ENCODE measurements around the gene LY86. TPM values are rescaled to one million over a fixed set of nuclear protein-coding genes. Genes with fewer than 3 reads are reported as not detected.

Gene LY86
- total and polyA plus RNA-seq, 2 of the 13 experiments (the other 11 are each of a cell fraction or from before 2014, with no cell fraction given) = not detected

- TF ChIP-seq HMGXB4 (CRISPR knock-in tag; IDR thresholded peaks at IDR 0.05; ENCODE audit: borderline replicate concordance in 1 of 2, low read depth in 1 of 2) (no peak), ZNF770 (CRISPR knock-in tag; IDR thresholded peaks at IDR 0.05) (no peak), JUND (CRISPR knock-in tag; IDR thresholded peaks at IDR 0.05) (no peak), ADNP (CRISPR knock-in tag; IDR thresholded peaks at IDR 0.05) (no peak), STAT5B (CRISPR knock-in tag; IDR thresholded peaks at IDR 0.05) (no peak), ZBTB1 (CRISPR knock-in tag; IDR thresholded peaks at IDR 0.05; ENCODE audit: borderline replicate concordance) (no peak), ZNF883 (CRISPR knock-in tag; IDR thresholded peaks at IDR 0.05; ENCODE audit: not compliant biosample characterization) (no peak), MYC (CRISPR knock-in tag; IDR thresholded peaks at IDR 0.05; ENCODE audit: borderline replicate concordance) (no peak), MYNN (CRISPR knock-in tag; IDR thresholded peaks at IDR 0.05; ENCODE audit: low read depth) (no peak)
These were observed 60.3 kb downstream of the LY86 start (continued) for GRCh38 chr6:6648692-6649343.
